Esophagus (tissue), 2 donors: Measurements from ENCODE around the gene TDRD10. TPM values are rescaled to one million over a fixed set of nuclear protein-coding genes. Genes with fewer than 3 reads are reported as not detected.

ENCODE experiments used
- H3K27ac ChIP-seq, 2 donors: one replicate each; pipeline ENCODE4 v1.5.1; 2013; ENCODE audit warnings: low read depth in 2 of 2, mild to moderate bottlenecking in 2 of 2, inconsistent platforms in 1 of 2, low read length in 1 of 2, moderate library complexity in 1 of 2
- H3K27me3 ChIP-seq, 2 donors: one replicate each; pipeline ENCODE4 v1.6.1; 2013; ENCODE audit warnings: low read length in 2 of 2, control low read depth in 1 of 2, mild to moderate bottlenecking in 1 of 2; ENCODE audit not compliant: insufficient read depth in 2 of 2, control insufficient read depth in 1 of 2
- H3K36me3 ChIP-seq, 2 donors: one replicate each; pipeline ENCODE4 v1.6.1; 2013; ENCODE audit warnings: low read length in 1 of 2; ENCODE audit not compliant: control insufficient read depth in 2 of 2, insufficient read depth in 2 of 2
- H3K4me1 ChIP-seq, 2 donors: one replicate each; pipeline ENCODE4 v1.6.1; 2013; ENCODE audit warnings: low read length in 1 of 2; ENCODE audit not compliant: control insufficient read depth in 2 of 2, insufficient read depth in 2 of 2
- H3K4me3 ChIP-seq, 2 donors: one replicate each; pipeline ENCODE4 v1.5.1; 2013; ENCODE audit warnings: low read length in 2 of 2, mild to moderate bottlenecking in 2 of 2, low read depth in 1 of 2, moderate library complexity in 1 of 2
- H3K9me3 ChIP-seq, 2 donors: one replicate each; pipeline ENCODE4 v1.6.1; 2013; ENCODE audit warnings: mild to moderate bottlenecking in 2 of 2, low read depth in 1 of 2, low read length in 1 of 2, moderate library complexity in 1 of 2; ENCODE audit not compliant: control insufficient read depth in 2 of 2, insufficient read depth in 1 of 2
- WGBS, 2 donors: extraction: QIAGEN DNeasy Blood & Tissue Kit; methylation state at CpG; one replicate each; pipeline ENCODE4 v1.1.7; 2013; 5-methylcytosine and 5-hydroxymethylcytosine counted together
- polyA plus RNA-seq, 2 donors: library from polyadenylated mRNA; stranded (reverse); fragments of 200-250 nt; gene quantifications; one replicate each; pipeline ENCODE4 v1.2.3, GENCODE V29; 2013
- donor health status: healthy with polysubstance abuse.
- donor health status: Bipolar disorder and iron deficiency.

The TDRD10 gene
- polyA plus RNA-seq, 2 donors, result 1.3 to 1.7 TPM

GRCh38 chr1:154501423-154502065 lies 475 bp upstream of the TDRD10 start:
- no peaks in the 10 kb centered on the region for H3K36me3 ChIP-seq
- peaks cover 8 to 9% of the 10 kb centered on the region in 2 donors for H3K27me3 ChIP-seq
- peak overlapping the region; percentile 44 to 47 for H3K4me3 ChIP-seq
- H3K9me3 ChIP-seq, result peaks cover 0 to 4% of the 10 kb centered on the region in 2 donors
- H3K27ac ChIP-seq, result peak overlapping the region; percentile 34 to 68
- 5 to 10% methylated on average over 51 to 54 of the region's 54 CpGs for WGBS, 2 donors
- peaks cover 0 to 10% of the 10 kb centered on the region in 2 donors for H3K4me1 ChIP-seq

- H3K4me3 ChIP-seq, result peak overlapping the region; percentile 44 to 47
- peaks cover 0 to 4% of the 10 kb centered on the region in 2 donors for H3K9me3 ChIP-seq
- 34 to 35% methylated on average over 30 to 43 of the region's 43 CpGs for WGBS, 2 donors
- no peak overlapping the region for H3K27ac ChIP-seq
- no peaks in the 10 kb centered on the region for H3K36me3 ChIP-seq
- H3K27me3 ChIP-seq, result peaks cover 8 to 9% of the 10 kb centered on the region in 2 donors
- peaks cover 0 to 10% of the 10 kb centered on the region in 2 donors for H3K4me1 ChIP-seq
These were observed 711 bp downstream of the TDRD10 start for GRCh38 chr1:154502744-154503115.

GRCh38 chr1:154503898-154504297 lies 1.9 kb downstream of the TDRD10 start:
- Histone ChIP-seq H3K27me3 (peaks cover 8 to 9% of the 10 kb centered on the region in 2 donors), H3K4me3 (no peak overlapping the region), H3K4me1 (peaks cover 0 to 10% of the 10 kb centered on the region in 2 donors), H3K9me3 (peaks cover 0 to 4% of the 10 kb centered on the region in 2 donors), H3K27ac (no peak overlapping the region), H3K36me3 (no peaks in the 10 kb centered on the region)
- WGBS, 2 donors, result 67 to 71% methylated on average over 5 of the region's 5 CpGs

- WGBS, 2 donors, result 88 to 91% methylated on average over 3 of the region's 3 CpGs
- Histone ChIP-seq H3K27ac (no peak overlapping the region), H3K4me1 (no peaks in the 10 kb centered on the region), H3K36me3 (no peaks in the 10 kb centered on the region), H3K9me3 (no peaks in the 10 kb centered on the region), H3K4me3 (no peak overlapping the region), H3K27me3 (no peaks in the 10 kb centered on the region)
These were observed 10.7 kb downstream of the TDRD10 start for GRCh38 chr1:154512760-154513159.

GRCh38 chr1:154514066-154514553 lies 12.1 kb downstream of the TDRD10 start:
- H3K4me3 ChIP-seq, result no peak overlapping the region

GRCh38 chr1:154517661-154518060 lies 15.6 kb downstream of the TDRD10 start:
- Histone ChIP-seq H3K27me3 (no peaks in the 10 kb centered on the region), H3K4me1 (peaks cover 0 to 2% of the 10 kb centered on the region in 2 donors), H3K36me3 (no peaks in the 10 kb centered on the region), H3K9me3 (no peaks in the 10 kb centered on the region), H3K4me3 (no peak overlapping the region), H3K27ac (no peak overlapping the region)
- WGBS, 2 donors, result 91 to 97% methylated on average over 11 of the region's 11 CpGs

More at GRCh38 chr1:154514066-154514553, 12.1 kb downstream of the TDRD10 start:
- Histone ChIP-seq H3K27ac (no peak overlapping the region), H3K27me3 (no peaks in the 10 kb centered on the region), H3K36me3 (no peaks in the 10 kb centered on the region), H3K9me3 (no peaks in the 10 kb centered on the region), H3K4me1 (no peaks in the 10 kb centered on the region)
- 81 to 89% methylated on average over 7 of the region's 7 CpGs for WGBS, 2 donors

GRCh38 chr1:154519591-154519991 lies 17.6 kb downstream of the TDRD10 start:
- Histone ChIP-seq H3K9me3 (no peaks in the 10 kb centered on the region), H3K36me3 (no peaks in the 10 kb centered on the region), H3K4me3 (no peak overlapping the region), H3K27me3 (no peaks in the 10 kb centered on the region), H3K4me1 (peaks cover 0 to 2% of the 10 kb centered on the region in 2 donors), H3K27ac (peak overlapping the region in 1 of 2 donors; percentile 6)
- 48 to 54% methylated on average over 9 of the region's 9 CpGs for WGBS, 2 donors

GRCh38 chr1:154520333-154520732 lies 18.3 kb downstream of the TDRD10 start:
- Histone ChIP-seq H3K27me3 (no peaks in the 10 kb centered on the region), H3K4me1 (peaks cover 0 to 2% of the 10 kb centered on the region in 2 donors), H3K27ac (no peak overlapping the region), H3K36me3 (no peaks in the 10 kb centered on the region), H3K9me3 (no peaks in the 10 kb centered on the region), H3K4me3 (no peak overlapping the region)
- 22 to 34% methylated on average over 3 of the region's 3 CpGs for WGBS, 2 donors

- H3K4me1 ChIP-seq, result peaks cover 0 to 2% of the 10 kb centered on the region in 2 donors
- no peaks in the 10 kb centered on the region for H3K9me3 ChIP-seq
- WGBS, 2 donors, result 41 to 43% methylated on average over 3 of the region's 3 CpGs
- H3K27me3 ChIP-seq, result no peaks in the 10 kb centered on the region
- no peak overlapping the region for H3K27ac ChIP-seq
- no peak overlapping the region for H3K4me3 ChIP-seq
- no peaks in the 10 kb centered on the region for H3K36me3 ChIP-seq
These were observed 19.7 kb downstream of the TDRD10 start for GRCh38 chr1:154521695-154522094.

GRCh38 chr1:154524881-154525280 lies 22.9 kb downstream of the TDRD10 start:
- H3K27ac ChIP-seq, result no peak overlapping the region
- no peak overlapping the region for H3K4me3 ChIP-seq
- H3K27me3 ChIP-seq, result no peaks in the 10 kb centered on the region
- H3K4me1 ChIP-seq, result no peaks in the 10 kb centered on the region
- no peaks in the 10 kb centered on the region for H3K9me3 ChIP-seq
- no peaks in the 10 kb centered on the region for H3K36me3 ChIP-seq
